Measurements from ENCODE around the gene NRL.

DNA sequence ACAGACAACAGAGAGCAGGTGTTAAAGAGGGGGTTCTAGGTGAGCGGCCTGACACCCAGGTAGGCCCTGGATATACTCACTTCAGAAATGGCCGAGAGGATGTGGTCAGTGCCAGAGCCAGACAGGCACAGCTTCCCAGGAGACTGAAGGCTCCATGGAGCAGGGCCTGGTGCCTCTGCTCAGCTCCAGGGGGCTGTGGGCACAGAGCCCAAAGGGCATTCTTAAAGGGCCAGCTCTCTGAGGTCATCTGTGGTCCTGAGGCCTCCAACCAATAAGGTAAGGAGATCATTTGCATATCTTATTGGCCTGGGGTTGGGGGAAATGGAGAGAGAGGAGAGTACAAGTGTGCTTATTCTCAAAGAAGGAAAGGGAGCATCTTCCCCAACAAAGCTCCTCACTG lies 30.3 kb downstream of the NRL start:
- no peak for TF ChIP-seq CTCF (IDR thresholded peaks at IDR 0.05)
- TF ChIP-seq TCF7L2 (IDR thresholded peaks at IDR 0.05; ENCODE audit: low read depth, low read length) = no peak
- TF ChIP-seq POLR2AphosphoS5 (IDR thresholded peaks at IDR 0.05; ENCODE audit: low read depth, low read length) = no peak
